Osteoblast (primary cell): ENCODE results near the gene WHRN. TPM values are rescaled to one million over a fixed set of nuclear protein-coding genes. Genes with fewer than 3 reads are reported as not detected.

Experiments
- DNase-seq: peaks from one replicate; pipeline ENCODE4 v3.0.0; 2011; ENCODE audit warnings: low spot score, mixed read lengths; ENCODE audit not compliant: insufficient read length; ENCODE audit errors: missing footprints
- H2AFZ ChIP-seq: 2 replicates; pipeline ENCODE4 v1.6.0; 2011; ENCODE audit warnings: mild to moderate bottlenecking, low read length
- H3K27ac ChIP-seq: 2 replicates; pipeline ENCODE4 v1.5.1; 2011; ENCODE audit warnings: mild to moderate bottlenecking, low read depth, low read length, moderate library complexity
- H3K27me3 ChIP-seq: 2 replicates; pipeline ENCODE4 v1.6.0; 2012; ENCODE audit warnings: mild to moderate bottlenecking, control low read depth, inconsistent platforms, low read length, moderate library complexity; ENCODE audit not compliant: insufficient read depth
- H3K36me3 ChIP-seq: 2 replicates; pipeline ENCODE4 v1.5.1; 2011; ENCODE audit warnings: mild to moderate bottlenecking, low read length, control low read depth, moderate library complexity; ENCODE audit not compliant: insufficient read depth
- H3K4me1 ChIP-seq: 2 replicates; pipeline ENCODE4 v1.5.1; 2011; ENCODE audit warnings: mild to moderate bottlenecking, low read length, control low read depth, moderate library complexity; ENCODE audit not compliant: insufficient read depth
- H3K4me2 ChIP-seq: 2 replicates; pipeline ENCODE4 v1.6.0; 2011; ENCODE audit warnings: mild to moderate bottlenecking, low read length; ENCODE audit not compliant: insufficient read depth
- H3K4me3 ChIP-seq: fragments of 200-600 bp; sonication (generic); 3 replicates; pipeline ENCODE4 v1.5.1; 2012; ENCODE audit warnings: mild to moderate bottlenecking, low read length, inconsistent platforms; ENCODE audit not compliant: insufficient read depth
- H3K79me2 ChIP-seq: 2 replicates; pipeline ENCODE4 v1.6.0; 2012; ENCODE audit warnings: mild to moderate bottlenecking, low read length, control low read depth, inconsistent platforms; ENCODE audit not compliant: insufficient read depth
- H3K9me3 ChIP-seq: 2 replicates; pipeline ENCODE4 v1.5.1; 2011; ENCODE audit warnings: low read depth, low read length, control low read depth
- H4K20me1 ChIP-seq: 2 replicates; pipeline ENCODE4 v1.6.0; 2012; ENCODE audit warnings: mild to moderate bottlenecking, low read length, control low read depth; ENCODE audit not compliant: insufficient read depth
- total RNA-seq: library from RNA; depleted of rRNA; stranded (reverse); fragments of >200 nt; gene quantifications from 2 replicates; pipeline ENCODE4 v1.2.3, GENCODE V29; 2012
- TF ChIP-seq, protein P1 (sequence below): IDR thresholded peaks from 2 replicates; pipeline ENCODE4 v1.5.1; 2011; ENCODE audit warnings: mild to moderate bottlenecking, low read depth, low read length, moderate library complexity; ENCODE audit errors: extremely low read depth

WHRN gene
- total RNA-seq, 1 donor: 2.2 TPM

- Histone ChIP-seq H3K9me3 (no peaks in the 10 kb centered on the region), H3K4me3 (no peak overlapping the region), H3K4me2 (peak overlapping the region; percentile 56), H3K27me3 (no peaks in the 10 kb centered on the region), H3K4me1 (peaks cover 20% of the 10 kb centered on the region), H2AFZ (peak overlapping the region; percentile 82), H3K79me2 (no peaks in the 10 kb centered on the region), H3K36me3 (no peaks in the 10 kb centered on the region), H3K27ac (peak overlapping the region; percentile 87), H4K20me1 (no peaks in the 10 kb centered on the region)
- TF ChIP-seq, protein P1, sequence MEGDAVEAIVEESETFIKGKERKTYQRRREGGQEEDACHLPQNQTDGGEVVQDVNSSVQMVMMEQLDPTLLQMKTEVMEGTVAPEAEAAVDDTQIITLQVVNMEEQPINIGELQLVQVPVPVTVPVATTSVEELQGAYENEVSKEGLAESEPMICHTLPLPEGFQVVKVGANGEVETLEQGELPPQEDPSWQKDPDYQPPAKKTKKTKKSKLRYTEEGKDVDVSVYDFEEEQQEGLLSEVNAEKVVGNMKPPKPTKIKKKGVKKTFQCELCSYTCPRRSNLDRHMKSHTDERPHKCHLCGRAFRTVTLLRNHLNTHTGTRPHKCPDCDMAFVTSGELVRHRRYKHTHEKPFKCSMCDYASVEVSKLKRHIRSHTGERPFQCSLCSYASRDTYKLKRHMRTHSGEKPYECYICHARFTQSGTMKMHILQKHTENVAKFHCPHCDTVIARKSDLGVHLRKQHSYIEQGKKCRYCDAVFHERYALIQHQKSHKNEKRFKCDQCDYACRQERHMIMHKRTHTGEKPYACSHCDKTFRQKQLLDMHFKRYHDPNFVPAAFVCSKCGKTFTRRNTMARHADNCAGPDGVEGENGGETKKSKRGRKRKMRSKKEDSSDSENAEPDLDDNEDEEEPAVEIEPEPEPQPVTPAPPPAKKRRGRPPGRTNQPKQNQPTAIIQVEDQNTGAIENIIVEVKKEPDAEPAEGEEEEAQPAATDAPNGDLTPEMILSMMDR: no peak
- DNase-seq: peak; percentile 96
These were observed 46.7 kb upstream of the WHRN start for GRCh38 chr9:114551750-114552685.

DNA sequence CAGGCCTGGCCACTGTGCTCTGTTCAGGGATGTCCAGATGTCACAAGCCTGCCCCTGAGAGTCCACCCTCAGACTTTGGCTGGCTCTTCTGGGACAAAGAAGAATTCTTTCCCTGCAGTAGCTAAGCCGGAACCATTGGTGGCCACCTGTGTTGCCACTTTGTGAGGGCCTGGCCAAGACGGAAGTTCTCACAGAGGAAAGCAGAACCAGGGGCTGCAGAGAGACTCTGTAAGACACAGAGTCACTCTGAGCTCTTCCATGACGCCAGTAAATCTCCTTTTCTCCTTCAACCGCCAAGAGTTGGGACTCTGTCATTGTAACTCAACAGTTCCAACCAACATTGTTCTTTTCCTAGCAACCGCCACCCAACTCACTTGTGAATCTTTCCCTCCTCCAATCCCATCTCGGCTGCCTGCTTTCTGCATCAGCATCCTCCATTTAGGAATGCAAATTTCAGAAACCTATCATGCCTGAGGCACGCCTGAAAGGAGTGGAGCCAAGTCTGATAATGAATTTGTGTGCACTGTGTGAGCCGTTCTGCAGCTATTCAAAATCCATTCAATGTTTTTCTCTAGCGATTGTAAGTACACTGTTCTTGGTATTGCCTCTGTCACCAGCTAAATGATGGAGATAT lies 44.5 kb upstream of the WHRN start:
- Histone ChIP-seq H3K9me3 (no peaks in the 10 kb centered on the region), H2AFZ (no peak overlapping the region), H4K20me1 (no peaks in the 10 kb centered on the region), H3K27ac (peak overlapping the region; percentile 3), H3K4me3 (no peak overlapping the region), H3K36me3 (no peaks in the 10 kb centered on the region), H3K79me2 (no peaks in the 10 kb centered on the region), H3K27me3 (peaks cover 8% of the 10 kb centered on the region), H3K4me1 (peaks cover 20% of the 10 kb centered on the region), H3K4me2 (no peak overlapping the region)
- peak; percentile 73 for DNase-seq
- TF ChIP-seq, protein P1: no peak

DNA sequence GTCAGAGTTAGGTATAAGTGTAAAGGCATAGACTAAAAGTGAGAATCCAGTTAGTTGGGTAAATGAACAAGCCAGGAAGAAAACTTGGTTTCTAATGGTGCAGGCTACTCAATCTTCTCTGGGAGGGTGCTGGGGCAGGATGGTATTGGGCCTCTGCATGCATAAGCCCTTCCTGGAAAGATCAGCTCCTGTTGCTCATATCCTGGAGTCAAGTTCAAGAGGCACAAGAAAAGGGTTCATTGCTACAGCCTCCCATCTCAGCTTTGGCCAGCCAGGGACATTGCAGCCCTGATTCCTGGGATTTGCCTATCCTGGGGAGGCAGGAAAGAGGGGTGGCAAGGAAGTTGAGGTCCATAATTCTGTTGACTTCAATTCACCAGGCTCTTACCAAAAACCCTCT lies 41.6 kb upstream of the WHRN start:
- Histone ChIP-seq H3K4me3 (no peak overlapping the region), H3K4me2 (no peak overlapping the region), H3K36me3 (no peaks in the 10 kb centered on the region), H3K27me3 (peaks cover 9% of the 10 kb centered on the region), H4K20me1 (no peaks in the 10 kb centered on the region), H3K27ac (no peak overlapping the region), H2AFZ (no peak overlapping the region), H3K9me3 (no peaks in the 10 kb centered on the region), H3K4me1 (peaks cover 9% of the 10 kb centered on the region), H3K79me2 (no peaks in the 10 kb centered on the region)
- no peak for DNase-seq
- TF ChIP-seq, protein P1: no peak

- Histone ChIP-seq H2AFZ (no peak overlapping the region), H3K36me3 (no peaks in the 10 kb centered on the region), H3K4me2 (no peak overlapping the region), H3K4me1 (peaks cover 5% of the 10 kb centered on the region), H4K20me1 (no peaks in the 10 kb centered on the region), H3K79me2 (no peaks in the 10 kb centered on the region), H3K27ac (no peak overlapping the region), H3K9me3 (no peaks in the 10 kb centered on the region), H3K27me3 (peaks cover 9% of the 10 kb centered on the region), H3K4me3 (no peak overlapping the region)
- DNase-seq: no peak
- TF ChIP-seq, protein P1: no peak
These were observed 39.8 kb upstream of the WHRN start for GRCh38 chr9:114545055-114545454.
